K562 (cell line): ENCODE data around the gene ITPR1. TPM values are rescaled to one million over a fixed set of nuclear protein-coding genes. Genes with fewer than 3 reads are reported as not detected.

Experiments
- BCOR ChIP-seq: fragments of 450-650 bp; IDR thresholded peaks from 2 replicates; pipeline ENCODE4 v1.6.1; 2016
- GATAD2B ChIP-seq: fragments of 450-650 bp; IDR thresholded peaks from 2 replicates; pipeline ENCODE4 v1.6.1; 2017; ENCODE audit warnings: mild to moderate bottlenecking, borderline replicate concordance
- HNRNPLL ChIP-seq: fragments of 200-400 bp; formaldehyde crosslinking; IDR thresholded peaks from 2 replicates; pipeline ENCODE4 v1.6.1; 2017; ENCODE audit warnings: low read length, low read depth, mild to moderate bottlenecking; ENCODE audit not compliant: poor library complexity, severe bottlenecking
- HOMEZ ChIP-seq: fragments of 250-450 bp; sonication (Bioruptor Pico); IDR thresholded peaks from 2 replicates; pipeline ENCODE4 v1.4.0; 2020; ENCODE audit warnings: mild to moderate bottlenecking, moderate library complexity
- KAT8 ChIP-seq: fragments of 450-650 bp; IDR thresholded peaks from 2 replicates; pipeline ENCODE4 v1.6.1; 2016; ENCODE audit warnings: low read depth, mild to moderate bottlenecking
- NFE2L1 ChIP-seq: fragments of 450-650 bp; IDR thresholded peaks from 2 replicates; pipeline ENCODE4 v1.6.1; 2016; ENCODE audit warnings: missing genetic modification characterization, low read depth, mild to moderate bottlenecking, missing compliant biosample characterization, moderate library complexity, borderline replicate concordance
- ZMIZ1 ChIP-seq, 2 experiments: fragments of 150-350 bp in 1 of 2; IDR thresholded peaks; 2 replicates each; pipeline ENCODE4 v1.6.1; 2012 to 2016; ENCODE audit warnings: low read depth in 2 of 2, low read length in 2 of 2, mild to moderate bottlenecking in 1 of 2, moderate library complexity in 1 of 2
- ZNF143 ChIP-seq: sonication (generic); formaldehyde crosslinking; IDR thresholded peaks from 2 replicates; pipeline ENCODE4 v1.9.0; 2022; ENCODE audit warnings: mild to moderate bottlenecking, missing genetic modification reagents
- ZNF324 ChIP-seq: fragments of 250-450 bp; sonication (Bioruptor Pico); IDR thresholded peaks from 2 replicates; pipeline ENCODE4 v1.4.0; 2020; ENCODE audit warnings: mild to moderate bottlenecking
- ZNF444 ChIP-seq: fragments of 250-450 bp; sonication (Bioruptor Pico); IDR thresholded peaks from 2 replicates; pipeline ENCODE4 v1.4.0; 2020; ENCODE audit warnings: mild to moderate bottlenecking, moderate library complexity
- ZNF57 ChIP-seq: fragments of 450-650 bp; formaldehyde crosslinking; IDR thresholded peaks from 2 replicates; pipeline ENCODE4 v1.4.0; 2020; ENCODE audit warnings: mild to moderate bottlenecking, moderate library complexity
- polyA plus RNA-seq, 8 experiments: library from polyadenylated mRNA; depleted of rRNA in 4 of 8; stranded (reverse) in 5 of 8; unstranded in 3 of 8; fragments of >200 nt; fragmentation: Nextera tagmentation in 2 of 8; fragmentation: Illumina TruSeq in 1 of 8; extraction: Ambion mirVana in 2 of 8; extraction: Trizol in 1 of 8; gene quantifications; 2 replicates each; pipeline versions ENCODE4 v1.2.1 to v1.2.3, GENCODE V29; 2011 to 2014; ENCODE audit warnings: inconsistent platforms in 1 of 8, missing spikeins in 1 of 8
- total RNA-seq, 7 experiments: library from RNA; depleted of rRNA in 6 of 7; stranded (reverse); fragments of >200 nt in 6 of 7; fragmentation: Illumina TruSeq in 2 of 7; extraction: Trizol in 2 of 7; gene quantifications; 2 replicates each; pipeline versions ENCODE4 v1.2.1 to v1.2.3, GENCODE V29; 2011 to 2021; ENCODE audit warnings: low replicate concordance in 1 of 7

The ITPR1 gene
- total and polyA plus RNA-seq, 9 of the 15 experiments (the other 6 are each of a cell fraction or from before 2014, with no cell fraction given), result 22.4 to 40.0 (median 27.4) TPM

GRCh38 chr3:4853749-4854140 is 360.6 kb downstream of the ITPR1 start (continued):
- TF ChIP-seq ZMIZ1 (IDR thresholded peaks at IDR 0.05; ENCODE audit: low read depth in 2 of 2, low read length in 2 of 2) (no peak), HNRNPLL (no peak), ZNF57 (no peak), ZNF324 (CRISPR knock-in tag) (no peak), KAT8 (no peak), HOMEZ (CRISPR knock-in tag) (no peak), ZNF444 (CRISPR knock-in tag) (no peak), ZNF143 (CRISPR knock-in tag) (no peak), BCOR (no peak), NFE2L1 (tag) (no peak), GATAD2B (no peak)
- TF ChIP-seq, all 486 proteins: peak for 0
